ENCODE results near the gene GP2. TPM values are rescaled to one million over a fixed set of nuclear protein-coding genes. Genes with fewer than 3 reads are reported as not detected.

GP2 gene
- total and polyA plus RNA-seq, 2 donors (not counting 1 experiment from before 2014, with no cell fraction given), result not detected

- 67% methylated on average over 2 of the region's 5 CpGs for WGBS (ENCODE audit: insufficient coverage)
- no peaks in the 10 kb centered on the region for H3K9me3 ChIP-seq (ENCODE audit: control extremely low read depth in 1 of 3, control insufficient read depth in 2 of 3, insufficient read depth in 1 of 3, low read length in 2 of 3)
- no peak overlapping the region for H3K4me2 ChIP-seq (replicated peaks; ENCODE audit: low read depth, low read length, poor library complexity, severe bottlenecking)
- Mint-ChIP-seq H3K4me1 (no peaks in the 10 kb centered on the region), H3K27ac (no peak overlapping the region), H3K4me3 (no peak overlapping the region), H3K27me3 (no peaks in the 10 kb centered on the region), H3K9me3 (ENCODE audit: insufficient read depth) (no peaks in the 10 kb centered on the region)
- no peaks in the 10 kb centered on the region for H3K27me3 ChIP-seq (replicated peaks in 1 of 4; ENCODE audit: control extremely low read depth in 1 of 4, control insufficient read depth in 3 of 4, insufficient read depth in 4 of 4, low read length in 3 of 4)
- no peak overlapping the region for H2AFZ ChIP-seq (ENCODE audit: insufficient read depth, low read depth, low read length, poor library complexity, severe bottlenecking)
- POLR2A ChIA-PET, result no interaction called here
- H4K20me1 ChIP-seq (ENCODE audit: control insufficient read depth, insufficient read depth, low read length, poor library complexity, severe bottlenecking), result no peaks in the 10 kb centered on the region
- CTCF ChIA-PET, result no interaction called here
- no peaks in the 10 kb centered on the region for H3K4me1 ChIP-seq (ENCODE audit: control insufficient read depth in 2 of 2, insufficient read depth in 2 of 2, low read length in 2 of 2)
- intact Hi-C loops (cut with micrococcal nuclease), result no loop called here
- H3K79me2 ChIP-seq (ENCODE audit: control insufficient read depth, insufficient read depth, low read length), result no peaks in the 10 kb centered on the region
- H3K9ac ChIP-seq (ENCODE audit: low read length), result no peak overlapping the region
- no peak overlapping the region for H3K27ac ChIP-seq (ENCODE audit: low read length in 2 of 2)
- no peak for DNase-seq
- TF ChIP-seq EZH2 (IDR thresholded peaks at IDR 0.05; ENCODE audit: borderline replicate concordance, insufficient read depth, low read depth, low read length, poor library complexity, severe bottlenecking) (no peak), CTCF (IDR thresholded peaks at IDR 0.05) (no peak)
- ATAC-seq (ENCODE audit: low read depth), result no peak
- no peak overlapping the region for H3K4me3 ChIP-seq (ENCODE audit: control extremely low read depth in 1 of 5, extremely low read depth in 1 of 5, insufficient read depth in 1 of 5, low read depth in 2 of 5, low read length in 4 of 5)
- no peaks in the 10 kb centered on the region for H3K36me3 ChIP-seq (replicated peaks in 1 of 2; ENCODE audit: control extremely low read depth in 1 of 2, control insufficient read depth in 1 of 2, extremely low read depth in 1 of 2, insufficient read depth in 2 of 2, low read length in 1 of 2)
These were observed 4.3 kb upstream of the GP2 start for GRCh38 chr16:20331635-20332034.

GRCh38 chr16:20329392-20330138 lies 2.3 kb upstream of the GP2 start:
- ChIA-PET POLR2A (no interaction called here), CTCF (interaction anchor here (1.2 kb wide), 1 partner anchor 55 kb away, joined by 3 read pairs; no protein-coding TSS in a partner anchor)
- no peak overlapping the region for H3K27ac Mint-ChIP-seq
- H3K4me1 Mint-ChIP-seq, result no peaks in the 10 kb centered on the region
- Histone ChIP-seq H3K4me1 (ENCODE audit: control insufficient read depth in 2 of 2, insufficient read depth in 2 of 2, low read length in 2 of 2) (no peaks in the 10 kb centered on the region), H3K27me3 (replicated peaks in 1 of 4; ENCODE audit: control extremely low read depth in 1 of 4, control insufficient read depth in 3 of 4, insufficient read depth in 4 of 4, low read length in 3 of 4) (no peaks in the 10 kb centered on the region), H3K4me2 (replicated peaks; ENCODE audit: low read depth, low read length, poor library complexity, severe bottlenecking) (no peak overlapping the region), H3K79me2 (ENCODE audit: control insufficient read depth, insufficient read depth, low read length) (no peaks in the 10 kb centered on the region), H3K4me3 (ENCODE audit: control extremely low read depth in 1 of 5, extremely low read depth in 1 of 5, insufficient read depth in 1 of 5, low read depth in 2 of 5, low read length in 4 of 5) (no peak overlapping the region), H3K27ac (ENCODE audit: low read length in 2 of 2) (no peak overlapping the region), H2AFZ (ENCODE audit: insufficient read depth, low read depth, low read length, poor library complexity, severe bottlenecking) (no peak overlapping the region), H4K20me1 (ENCODE audit: control insufficient read depth, insufficient read depth, low read length, poor library complexity, severe bottlenecking) (no peaks in the 10 kb centered on the region), H3K9me3 (ENCODE audit: control extremely low read depth in 1 of 3, control insufficient read depth in 2 of 3, insufficient read depth in 1 of 3, low read length in 2 of 3) (no peaks in the 10 kb centered on the region), H3K36me3 (replicated peaks in 1 of 2; ENCODE audit: control extremely low read depth in 1 of 2, control insufficient read depth in 1 of 2, extremely low read depth in 1 of 2, insufficient read depth in 2 of 2, low read length in 1 of 2) (no peaks in the 10 kb centered on the region), H3K9ac (ENCODE audit: low read length) (no peak overlapping the region)
- H3K27me3 Mint-ChIP-seq, result no peaks in the 10 kb centered on the region
- ATAC-seq (ENCODE audit: low read depth) (no peak), DNase-seq (no peak)
- H3K4me3 Mint-ChIP-seq, result no peak overlapping the region
- intact Hi-C loops (cut with micrococcal nuclease), result no loop called here
- TF ChIP-seq CTCF (IDR thresholded peaks at IDR 0.05) (no peak), EZH2 (IDR thresholded peaks at IDR 0.05; ENCODE audit: borderline replicate concordance, insufficient read depth, low read depth, low read length, poor library complexity, severe bottlenecking) (no peak)
- WGBS (ENCODE audit: insufficient coverage), result 83% methylated on average over 1 of the region's 5 CpGs
- peaks cover 2% of the 10 kb centered on the region for H3K9me3 Mint-ChIP-seq (ENCODE audit: insufficient read depth)
